GM18508 (cell line): Measurements from ENCODE around the gene ZBTB16.

Experiments
- ATAC-seq: cut with Tn5 transposase; IDR thresholded peaks from one replicate; pipeline ENCODE4 v1.9.1; 2021; ENCODE audit warnings: moderate number of reproducible peaks; ENCODE audit not compliant: insufficient read depth, unreplicated experiment

ZBTB16 gene

GRCh38 chr11:114081641-114082414, 22.3 kb downstream of the ZBTB16 start:
- ATAC-seq, result no peak

GRCh38 chr11:114082415-114082748, 22.9 kb downstream of the ZBTB16 start:
- no peak for ATAC-seq

- ATAC-seq, result no peak
These were observed 23.3 kb downstream of the ZBTB16 start for GRCh38 chr11:114082767-114083181.

GRCh38 chr11:114083391-114084252, 24.1 kb downstream of the ZBTB16 start:
- ATAC-seq, result no peak

- ATAC-seq, result no peak
These were observed 24.9 kb downstream of the ZBTB16 start for GRCh38 chr11:114084414-114084813.

GRCh38 chr11:114085965-114086793, 26.7 kb downstream of the ZBTB16 start:
- no peak for ATAC-seq

- no peak for ATAC-seq
These were observed 27.5 kb downstream of the ZBTB16 start for GRCh38 chr11:114087025-114087424.

- no peak for ATAC-seq
These were observed 28.7 kb downstream of the ZBTB16 start for GRCh38 chr11:114088216-114088615.

- no peak for ATAC-seq
These were observed 29.3 kb downstream of the ZBTB16 start for GRCh38 chr11:114088836-114089235.

- ATAC-seq, result no peak
These were observed 30.2 kb downstream of the ZBTB16 start for GRCh38 chr11:114089748-114090147.

- no peak for ATAC-seq
These were observed 30.9 kb downstream of the ZBTB16 start for GRCh38 chr11:114090225-114090910.

- no peak for ATAC-seq
These were observed 31.5 kb downstream of the ZBTB16 start for GRCh38 chr11:114090976-114091375.

GRCh38 chr11:114091516-114092397, 32.2 kb downstream of the ZBTB16 start:
- no peak for ATAC-seq

GRCh38 chr11:114092478-114092877, 33.0 kb downstream of the ZBTB16 start:
- no peak for ATAC-seq

GRCh38 chr11:114092953-114093352, 33.4 kb downstream of the ZBTB16 start:
- ATAC-seq, result no peak

GRCh38 chr11:114094516-114094915, 35.0 kb downstream of the ZBTB16 start:
- ATAC-seq, result no peak

- ATAC-seq, result no peak
These were observed 36.4 kb downstream of the ZBTB16 start for GRCh38 chr11:114095899-114096298.

- no peak for ATAC-seq
These were observed 38.3 kb downstream of the ZBTB16 start for GRCh38 chr11:114097832-114098231.

GRCh38 chr11:114098927-114099326, 39.4 kb downstream of the ZBTB16 start:
- ATAC-seq, result no peak
